SU-DHL-6 (cell line): ENCODE measurements around the gene LY6G6C.

ENCODE experiments used
- CTCF ChIP-seq: fragments of 200-600 bp; sonication (generic); IDR thresholded peaks from one replicate; pipeline ENCODE4 v1.5.1; 2017; ENCODE audit warnings: antibody characterized with exemption, mild to moderate bottlenecking, low read length, moderate library complexity; ENCODE audit not compliant: insufficient read depth, poor library complexity, severe bottlenecking
- EZH2phosphoT487 ChIP-seq: fragments of 200-600 bp; sonication (generic), shearing (Covaris generic); conservative IDR thresholded peaks from 2 replicates; pipeline ENCODE4 v1.6.1; 2018; ENCODE audit warnings: mild to moderate bottlenecking, antibody characterized with exemption, low read length, moderate library complexity, mixed read lengths

- TF ChIP-seq CTCF (no peak), EZH2phosphoT487 (no peak)
These were observed 51.9 kb downstream of the LY6G6C start, which contains the start of gene LY6G5B for GRCh38 chr6:31669676-31670075.
